Liver (tissue), 9 donors: ENCODE measurements around the gene NHLRC1. TPM values are rescaled to one million over a fixed set of nuclear protein-coding genes. Genes with fewer than 3 reads are reported as not detected.

Source experiments
- DNase-seq: peaks from one replicate; pipeline ENCODE4 v3.0.0-alpha.2; 2017; ENCODE audit warnings: low spot score
- H3K27ac ChIP-seq, 2 donors: one replicate each; pipeline ENCODE4 v1.7.0; 2013; ENCODE audit warnings: inconsistent platforms in 2 of 2, low read length in 2 of 2, control low read depth in 1 of 2, low read depth in 1 of 2, mild to moderate bottlenecking in 1 of 2
- H3K27me3 ChIP-seq, 4 donors: one replicate each; pipeline versions ENCODE4 v1.6.1 to v1.7.0; 2013; ENCODE audit warnings: low read length in 3 of 4, inconsistent platforms in 1 of 4, mild to moderate bottlenecking in 1 of 4, moderate library complexity in 1 of 4; ENCODE audit not compliant: control insufficient read depth in 4 of 4, insufficient read depth in 4 of 4
- H3K36me3 ChIP-seq, 4 donors: one replicate each; pipeline versions ENCODE4 v1.6.1 to v1.7.0; 2013; ENCODE audit warnings: low read length in 3 of 4, mild to moderate bottlenecking in 3 of 4, low read depth in 1 of 4, moderate library complexity in 1 of 4; ENCODE audit not compliant: control insufficient read depth in 4 of 4, insufficient read depth in 3 of 4
- H3K4me1 ChIP-seq, 4 donors: one replicate each; pipeline versions ENCODE4 v1.6.1 to v1.7.0; 2013; ENCODE audit warnings: low read length in 3 of 4, mild to moderate bottlenecking in 3 of 4, moderate library complexity in 1 of 4; ENCODE audit not compliant: control insufficient read depth in 4 of 4, insufficient read depth in 4 of 4
- H3K4me3 ChIP-seq, 3 donors: one replicate each; pipeline versions ENCODE4 v1.6.1 to v1.7.0; 2013; ENCODE audit warnings: low read length in 3 of 3, control low read depth in 1 of 3, low read depth in 1 of 3, mild to moderate bottlenecking in 1 of 3
- H3K9ac ChIP-seq, 2 donors: one replicate each; pipeline ENCODE4 v1.7.0; 2013; ENCODE audit warnings: low read length in 2 of 2, mild to moderate bottlenecking in 2 of 2, moderate library complexity in 2 of 2, control low read depth in 1 of 2, low read depth in 1 of 2
- H3K9me3 ChIP-seq, 4 donors: one replicate each; pipeline versions ENCODE4 v1.6.1 to v1.7.0; 2013; ENCODE audit warnings: low read length in 3 of 4; ENCODE audit not compliant: control insufficient read depth in 4 of 4
- ATF3 ChIP-seq: IDR thresholded peaks from 2 replicates; pipeline ENCODE4 v1.6.1; 2016; ENCODE audit warnings: antibody characterized with exemption
- EGR1 ChIP-seq, 2 donors: IDR thresholded peaks; 2 replicates each; pipeline ENCODE4 v1.6.1; 2016 to 2018; ENCODE audit warnings: antibody characterized with exemption in 2 of 2, low read depth in 2 of 2
- FOXA1 ChIP-seq: IDR thresholded peaks from 2 replicates; pipeline ENCODE4 v1.6.1; 2016; ENCODE audit warnings: antibody characterized with exemption
- FOXA2 ChIP-seq: IDR thresholded peaks from 2 replicates; pipeline ENCODE4 v1.6.1; 2016; ENCODE audit warnings: antibody characterized with exemption
- GABPA ChIP-seq, 2 donors: IDR thresholded peaks in 1 of 2; conservative IDR thresholded peaks in 1 of 2; 2 replicates each; pipeline ENCODE4 v1.6.1; 2016; ENCODE audit warnings: antibody characterized with exemption in 2 of 2, mild to moderate bottlenecking in 1 of 2, moderate library complexity in 1 of 2
- HNF4A ChIP-seq, 2 donors: conservative IDR thresholded peaks; 2 replicates each; pipeline ENCODE4 v1.6.1; 2016; ENCODE audit warnings: antibody characterized with exemption in 2 of 2, mild to moderate bottlenecking in 2 of 2
- JUND ChIP-seq, 2 donors: IDR thresholded peaks; 2 replicates each; pipeline ENCODE4 v1.6.1; 2016; ENCODE audit warnings: antibody characterized with exemption in 2 of 2
- NR2F2 ChIP-seq: IDR thresholded peaks from 2 replicates; pipeline ENCODE4 v1.6.1; 2016; ENCODE audit warnings: antibody characterized with exemption
- RAD21 ChIP-seq, 2 donors: IDR thresholded peaks; 2 replicates each; pipeline ENCODE4 v1.6.1; 2016; ENCODE audit warnings: antibody characterized with exemption in 2 of 2, mild to moderate bottlenecking in 2 of 2
- RXRA ChIP-seq, 2 donors: IDR thresholded peaks; 2 replicates each; pipeline ENCODE4 v1.6.1; 2017 to 2018; ENCODE audit warnings: antibody characterized with exemption in 2 of 2, mild to moderate bottlenecking in 1 of 2
- SP1 ChIP-seq: IDR thresholded peaks from 2 replicates; pipeline ENCODE4 v1.6.1; 2018; ENCODE audit warnings: antibody characterized with exemption, mild to moderate bottlenecking
- TAF1 ChIP-seq: conservative IDR thresholded peaks from 2 replicates; pipeline ENCODE4 v1.6.1; 2016; ENCODE audit warnings: antibody characterized with exemption, mild to moderate bottlenecking
- ZBTB33 ChIP-seq: IDR thresholded peaks from 2 replicates; pipeline ENCODE4 v1.6.1; 2016; ENCODE audit warnings: antibody characterized with exemption
- WGBS: extraction: QIAGEN DNeasy Blood & Tissue Kit; methylation state at CpG from one replicate; pipeline ENCODE4 v1.1.7; 2013; 5-methylcytosine and 5-hydroxymethylcytosine counted together
- polyA plus RNA-seq, 2 donors: library from polyadenylated mRNA; stranded (reverse) in 1 of 2; unstranded in 1 of 2; fragments of 200-250 nt in 1 of 2; fragments of >200 nt in 1 of 2; fragmentation: Nextera tagmentation in 1 of 2; extraction: Ambion mirVana in 1 of 2; gene quantifications; one replicate each; pipeline versions ENCODE4 v1.2.1 to v1.2.3, GENCODE V29; 2013 to 2015
- total RNA-seq, 2 donors: library from RNA; depleted of rRNA; stranded (reverse); fragments of >200 nt; gene quantifications; one replicate each; pipeline ENCODE4 v1.2.3, GENCODE V29; 2014
- TF ChIP-seq, protein P1 (sequence below): fragments of 150-350 bp; IDR thresholded peaks from 2 replicates; pipeline ENCODE4 v1.5.1; 2017; ENCODE audit warnings: improper control_type of control experiment, low read depth, low read length; ENCODE audit not compliant: missing input control
- TF ChIP-seq, protein P2 (sequence below): IDR thresholded peaks from 2 replicates; pipeline ENCODE4 v1.6.1; 2016; ENCODE audit warnings: antibody characterized with exemption
- donor health status: healthy.
- donor health status: healthy.
- donor health status: healthy.
- donor health status: healthy.
- donor health status: healthy.

NHLRC1 gene
- total and polyA plus RNA-seq, 4 donors = 2.1 to 4.4 (median 3.0) TPM

GRCh38 chr6:18121580-18122127 is 823 bp downstream of the NHLRC1 start:
- WGBS = 82% methylated on average over 19 of the region's 19 CpGs

DNA sequence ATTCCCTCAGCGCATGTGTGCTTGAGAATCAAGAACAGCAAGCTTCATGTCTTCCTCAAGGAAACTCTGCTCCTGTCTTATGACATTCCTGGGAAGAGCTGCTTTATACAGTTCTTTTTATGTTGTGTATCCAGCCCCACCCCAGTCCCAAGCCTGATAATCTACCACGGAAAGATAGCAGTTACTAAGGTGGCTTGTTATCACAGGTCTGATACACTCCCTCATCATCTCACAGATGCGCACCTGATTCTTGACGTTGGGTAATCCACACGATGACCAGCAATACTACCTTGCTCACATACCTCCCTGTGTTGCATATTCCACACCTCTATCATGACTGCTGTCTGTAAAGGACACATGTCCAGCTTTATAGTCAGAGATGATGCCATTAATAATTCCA is 3.2 kb downstream of the NHLRC1 start:
- Histone ChIP-seq H3K4me3 (no peak overlapping the region), H3K36me3 (no peaks in the 10 kb centered on the region), H3K27ac (no peak overlapping the region), H3K4me1 (peaks cover 0 to 12% (median 6%) of the 10 kb centered on the region in 4 donors), H3K9me3 (no peaks in the 10 kb centered on the region), H3K27me3 (no peaks in the 10 kb centered on the region), H3K9ac (no peak overlapping the region)
- 77% methylated on average over 5 of the region's 5 CpGs for WGBS
- no peak for DNase-seq
- no peak for TF ChIP-seq HNF4A (conservative IDR thresholded peaks at IDR 0.05)
- no peak for TF ChIP-seq FOXA1
- TF ChIP-seq EGR1 (IDR thresholded peaks at IDR 0.05; ENCODE audit: low read depth in 2 of 2) = no peak
- TF ChIP-seq, protein P1, sequence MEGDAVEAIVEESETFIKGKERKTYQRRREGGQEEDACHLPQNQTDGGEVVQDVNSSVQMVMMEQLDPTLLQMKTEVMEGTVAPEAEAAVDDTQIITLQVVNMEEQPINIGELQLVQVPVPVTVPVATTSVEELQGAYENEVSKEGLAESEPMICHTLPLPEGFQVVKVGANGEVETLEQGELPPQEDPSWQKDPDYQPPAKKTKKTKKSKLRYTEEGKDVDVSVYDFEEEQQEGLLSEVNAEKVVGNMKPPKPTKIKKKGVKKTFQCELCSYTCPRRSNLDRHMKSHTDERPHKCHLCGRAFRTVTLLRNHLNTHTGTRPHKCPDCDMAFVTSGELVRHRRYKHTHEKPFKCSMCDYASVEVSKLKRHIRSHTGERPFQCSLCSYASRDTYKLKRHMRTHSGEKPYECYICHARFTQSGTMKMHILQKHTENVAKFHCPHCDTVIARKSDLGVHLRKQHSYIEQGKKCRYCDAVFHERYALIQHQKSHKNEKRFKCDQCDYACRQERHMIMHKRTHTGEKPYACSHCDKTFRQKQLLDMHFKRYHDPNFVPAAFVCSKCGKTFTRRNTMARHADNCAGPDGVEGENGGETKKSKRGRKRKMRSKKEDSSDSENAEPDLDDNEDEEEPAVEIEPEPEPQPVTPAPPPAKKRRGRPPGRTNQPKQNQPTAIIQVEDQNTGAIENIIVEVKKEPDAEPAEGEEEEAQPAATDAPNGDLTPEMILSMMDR = no peak
- TF ChIP-seq FOXA2 = no peak
- TF ChIP-seq TAF1 = no peak
- TF ChIP-seq RXRA (IDR thresholded peaks at IDR 0.05) = no peak
- no peak for TF ChIP-seq ATF3
- TF ChIP-seq, protein P2, sequence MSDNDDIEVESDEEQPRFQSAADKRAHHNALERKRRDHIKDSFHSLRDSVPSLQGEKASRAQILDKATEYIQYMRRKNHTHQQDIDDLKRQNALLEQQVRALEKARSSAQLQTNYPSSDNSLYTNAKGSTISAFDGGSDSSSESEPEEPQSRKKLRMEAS = no peak
- TF ChIP-seq NR2F2 = no peak
- TF ChIP-seq JUND (IDR thresholded peaks at IDR 0.05) = no peak
- TF ChIP-seq ZBTB33 = no peak
- TF ChIP-seq RAD21 (IDR thresholded peaks at IDR 0.05) = no peak
- no peak for TF ChIP-seq GABPA (IDR thresholded peaks at IDR 0.05 in 1 of 2, conservative IDR thresholded peaks at IDR 0.05 in 1 of 2)

More at GRCh38 chr6:18121580-18122127, 823 bp downstream of the NHLRC1 start:
- Histone ChIP-seq H3K36me3 (no peaks in the 10 kb centered on the region), H3K27me3 (no peaks in the 10 kb centered on the region), H3K4me1 (peaks cover 0 to 12% (median 6%) of the 10 kb centered on the region in 4 donors), H3K4me3 (peak overlapping the region in 1 of 3 donors; percentile 54), H3K9ac (no peak overlapping the region), H3K27ac (no peak overlapping the region), H3K9me3 (no peaks in the 10 kb centered on the region)
- no peak for DNase-seq
- no peak for TF ChIP-seq NR2F2
- no peak for TF ChIP-seq HNF4A (conservative IDR thresholded peaks at IDR 0.05)
- no peak for TF ChIP-seq TAF1
- TF ChIP-seq, protein P1 = no peak
- TF ChIP-seq FOXA2 = no peak
- no peak for TF ChIP-seq ZBTB33
- no peak for TF ChIP-seq EGR1 (IDR thresholded peaks at IDR 0.05; ENCODE audit: low read depth in 2 of 2)
- TF ChIP-seq SP1 = no peak
- TF ChIP-seq FOXA1 = no peak
